GM23338 (cell line): ENCODE results near the gene KCNQ5. TPM values are rescaled to one million over a fixed set of nuclear protein-coding genes. Genes with fewer than 3 reads are reported as not detected.

Experiments used
- ATAC-seq: fragments of 200-7000 bp; cut with Tn5 transposase; 3 replicates; pipeline ENCODE4 v1.9.1; 2020
- DNase-seq: peaks from one replicate; pipeline ENCODE4 v3.0.0-alpha.2; 2015; ENCODE audit warnings: low spot score
- H2AFZ ChIP-seq: fragments of 200-600 bp; sonication (generic); 2 replicates; pipeline ENCODE4 v1.8.0; 2016; ENCODE audit warnings: antibody characterized with exemption, mild to moderate bottlenecking, moderate library complexity
- H3F3A ChIP-seq: fragments of 200-600 bp; sonication (generic); replicated peaks from 2 replicates; pipeline ENCODE4 v1.8.0; 2017; ENCODE audit warnings: antibody characterized with exemption, mixed run types, low read depth
- H3K27ac ChIP-seq: fragments of 200-600 bp; sonication (generic); 2 replicates; pipeline ENCODE4 v1.6.1; 2016; ENCODE audit warnings: low read depth
- H3K27me3 ChIP-seq: fragments of 200-600 bp; sonication (generic); 2 replicates; pipeline ENCODE4 v1.8.0; 2016; ENCODE audit warnings: mild to moderate bottlenecking, mixed run types, moderate library complexity; ENCODE audit not compliant: insufficient read depth
- H3K36me3 ChIP-seq: fragments of 200-600 bp; sonication (generic); 2 replicates; pipeline ENCODE4 v1.8.0; 2016; ENCODE audit warnings: mild to moderate bottlenecking; ENCODE audit not compliant: insufficient read depth
- H3K4me1 ChIP-seq: fragments of 200-600 bp; sonication (generic); 2 replicates; pipeline ENCODE4 v1.8.0; 2016; ENCODE audit warnings: mild to moderate bottlenecking, moderate library complexity; ENCODE audit not compliant: insufficient read depth
- H3K4me2 ChIP-seq: fragments of 200-600 bp; sonication (generic); 2 replicates; pipeline ENCODE4 v1.7.1; 2017; ENCODE audit warnings: mixed run types
- H3K4me3 ChIP-seq: fragments of 200-600 bp; sonication (generic); 2 replicates; pipeline ENCODE4 v1.6.1; 2016; ENCODE audit warnings: mixed run types
- H3K79me2 ChIP-seq: fragments of 200-600 bp; sonication (generic); replicated peaks from 2 replicates; pipeline ENCODE4 v1.8.0; 2017; ENCODE audit warnings: mild to moderate bottlenecking; ENCODE audit not compliant: insufficient read depth
- H3K9me2 ChIP-seq: fragments of 200-600 bp; sonication (generic); 2 replicates; pipeline ENCODE4 v1.8.0; 2017; ENCODE audit not compliant: insufficient read depth
- H4K20me1 ChIP-seq: fragments of 200-600 bp; sonication (generic); replicated peaks from 2 replicates; pipeline ENCODE4 v1.8.0; 2017; ENCODE audit warnings: mild to moderate bottlenecking; ENCODE audit not compliant: insufficient read depth
- H3K27ac Mint-ChIP-seq: 2 replicates; pipeline ENCODE4 v1.8.0; 2020; ENCODE audit warnings: inconsistent platforms, mild to moderate bottlenecking, moderate library complexity, mixed read lengths
- H3K27me3 Mint-ChIP-seq: 3 replicates; pipeline ENCODE4 v1.8.0; 2022; ENCODE audit warnings: low read depth, mild to moderate bottlenecking, moderate library complexity, mixed read lengths, inconsistent platforms; ENCODE audit not compliant: insufficient read depth, poor library complexity
- H3K36me3 Mint-ChIP-seq: 3 replicates; pipeline ENCODE4 v1.8.0; 2021; ENCODE audit warnings: low read depth, mild to moderate bottlenecking, inconsistent platforms, moderate library complexity, mixed read lengths
- H3K4me1 Mint-ChIP-seq: 3 replicates; pipeline ENCODE4 v1.8.0; 2020; ENCODE audit warnings: mild to moderate bottlenecking, inconsistent platforms, mixed read lengths
- H3K4me3 Mint-ChIP-seq: 3 replicates; pipeline ENCODE4 v1.8.0; 2021; ENCODE audit warnings: moderate library complexity, mild to moderate bottlenecking, inconsistent platforms, mixed read lengths
- H3K9me3 Mint-ChIP-seq: 3 replicates; pipeline ENCODE4 v1.8.0; 2020; ENCODE audit warnings: moderate library complexity, mild to moderate bottlenecking, inconsistent platforms, mixed read lengths
- CREB1 ChIP-seq: fragments of 250-450 bp; sonication (Bioruptor Pico); IDR thresholded peaks from 2 replicates; pipeline ENCODE4 v1.5.0; 2020; ENCODE audit warnings: low read depth, mild to moderate bottlenecking, moderate library complexity
- CTCF ChIP-seq, 2 experiments: fragments of 200-600 bp in 1 of 2; sonication (generic) in 1 of 2; conservative IDR thresholded peaks; 2 replicates each; pipeline versions ENCODE4 v1.5.1 to v1.6.1; 2016 to 2017; ENCODE audit warnings: antibody characterized with exemption in 2 of 2, low read depth in 2 of 2, mild to moderate bottlenecking in 2 of 2, moderate library complexity in 1 of 2
- EZH2phosphoT487 ChIP-seq: fragments of 200-600 bp; sonication (generic); IDR thresholded peaks from one replicate; pipeline ENCODE4 v1.8.1; 2018; ENCODE audit warnings: antibody characterized with exemption; ENCODE audit not compliant: unreplicated experiment
- JUNB ChIP-seq: IDR thresholded peaks from one replicate; pipeline ENCODE4 v1.6.1; 2016; ENCODE audit warnings: antibody characterized with exemption; ENCODE audit not compliant: unreplicated experiment
- NANOG ChIP-seq: IDR thresholded peaks from 2 replicates; pipeline ENCODE4 v1.6.1; 2016; ENCODE audit warnings: antibody characterized with exemption, borderline replicate concordance
- POLR2AphosphoS5 ChIP-seq: IDR thresholded peaks from 2 replicates; pipeline ENCODE4 v1.6.1; 2016; ENCODE audit warnings: antibody characterized with exemption, low read depth
- ZNF331 ChIP-seq: fragments of 250-450 bp; sonication (Bioruptor Pico); IDR thresholded peaks from 2 replicates; pipeline ENCODE4 v1.5.0; 2020; ENCODE audit warnings: low read depth, mild to moderate bottlenecking, moderate library complexity
- polyA plus RNA-seq: library from polyadenylated mRNA; unstranded; fragments of >200 nt; fragmentation: Nextera tagmentation; extraction: Ambion mirVana; gene quantifications from 2 replicates; pipeline ENCODE4 v1.2.1, GENCODE V29; 2016
- total RNA-seq: library from RNA; depleted of rRNA; stranded (reverse); fragments of >200 nt; shearing (Covaris generic); gene quantifications from 2 replicates; pipeline ENCODE4 v1.2.3, GENCODE V29; 2014
- TF ChIP-seq, protein P1 (sequence below): fragments of 250-450 bp; sonication (Bioruptor Pico); IDR thresholded peaks from 2 replicates; pipeline ENCODE4 v1.5.0; 2020; ENCODE audit warnings: mild to moderate bottlenecking, moderate library complexity

The KCNQ5 gene
- total and polyA plus RNA-seq, 2 experiments from 2014 or later = 0.68 to 0.87 TPM

- peaks cover 8% of the 10 kb centered on the region; the same call in 1 of the 2 replicates for H3K9me2 ChIP-seq
- H3K27ac ChIP-seq = no peak overlapping the region
- no peaks in the 10 kb centered on the region for H3K79me2 ChIP-seq
- H3K27ac Mint-ChIP-seq = no peak overlapping the region
- no peaks in the 10 kb centered on the region for H3K27me3 ChIP-seq
- no peaks in the 10 kb centered on the region for H3K4me1 ChIP-seq
- no peaks in the 10 kb centered on the region for H4K20me1 ChIP-seq
- H3F3A ChIP-seq = no peaks in the 10 kb centered on the region
- no peaks in the 10 kb centered on the region for H3K4me1 Mint-ChIP-seq
- no peaks in the 10 kb centered on the region for H3K36me3 Mint-ChIP-seq
- no peaks in the 10 kb centered on the region for H3K27me3 Mint-ChIP-seq
- no peak overlapping the region for H3K4me2 ChIP-seq
- H3K9me3 Mint-ChIP-seq = no peaks in the 10 kb centered on the region
- TF ChIP-seq CTCF (conservative IDR thresholded peaks at IDR 0.05; ENCODE audit: low read depth in 2 of 2) (no peak), NANOG (no peak), ZNF331 (CRISPR knock-in tag) (no peak), EZH2phosphoT487 (no peak), POLR2AphosphoS5 (no peak), JUNB (no peak), CREB1 (no peak)
- no peak overlapping the region for H3K4me3 Mint-ChIP-seq
- no peaks in the 10 kb centered on the region for H3K36me3 ChIP-seq
- H3K4me3 ChIP-seq = no peak overlapping the region
- H2AFZ ChIP-seq = no peak overlapping the region
- no peak for DNase-seq
- no peak for ATAC-seq
Measured at GRCh38 chr6:72968704-72969103, 346.8 kb downstream of the KCNQ5 start.

- no peak overlapping the region for H3K4me3 Mint-ChIP-seq
- no peaks in the 10 kb centered on the region for H3K27me3 Mint-ChIP-seq
- Histone ChIP-seq H3K4me3 (no peak overlapping the region), H2AFZ (no peak overlapping the region), H3K4me1 (no peaks in the 10 kb centered on the region), H3K9me2 (peaks cover 8% of the 10 kb centered on the region; the same call in 1 of the 2 replicates), H4K20me1 (no peaks in the 10 kb centered on the region), H3K4me2 (no peak overlapping the region), H3K36me3 (no peaks in the 10 kb centered on the region), H3K27ac (no peak overlapping the region), H3K27me3 (no peaks in the 10 kb centered on the region), H3K79me2 (no peaks in the 10 kb centered on the region), H3F3A (no peaks in the 10 kb centered on the region)
- ATAC-seq (no peak), DNase-seq (no peak)
- H3K36me3 Mint-ChIP-seq = no peaks in the 10 kb centered on the region
- no peak overlapping the region for H3K27ac Mint-ChIP-seq
- no peaks in the 10 kb centered on the region for H3K4me1 Mint-ChIP-seq
- H3K9me3 Mint-ChIP-seq = no peaks in the 10 kb centered on the region
- TF ChIP-seq CTCF (conservative IDR thresholded peaks at IDR 0.05; ENCODE audit: low read depth in 2 of 2) (no peak), POLR2AphosphoS5 (no peak), ZNF331 (CRISPR knock-in tag) (no peak), EZH2phosphoT487 (no peak)
- TF ChIP-seq, protein P1, sequence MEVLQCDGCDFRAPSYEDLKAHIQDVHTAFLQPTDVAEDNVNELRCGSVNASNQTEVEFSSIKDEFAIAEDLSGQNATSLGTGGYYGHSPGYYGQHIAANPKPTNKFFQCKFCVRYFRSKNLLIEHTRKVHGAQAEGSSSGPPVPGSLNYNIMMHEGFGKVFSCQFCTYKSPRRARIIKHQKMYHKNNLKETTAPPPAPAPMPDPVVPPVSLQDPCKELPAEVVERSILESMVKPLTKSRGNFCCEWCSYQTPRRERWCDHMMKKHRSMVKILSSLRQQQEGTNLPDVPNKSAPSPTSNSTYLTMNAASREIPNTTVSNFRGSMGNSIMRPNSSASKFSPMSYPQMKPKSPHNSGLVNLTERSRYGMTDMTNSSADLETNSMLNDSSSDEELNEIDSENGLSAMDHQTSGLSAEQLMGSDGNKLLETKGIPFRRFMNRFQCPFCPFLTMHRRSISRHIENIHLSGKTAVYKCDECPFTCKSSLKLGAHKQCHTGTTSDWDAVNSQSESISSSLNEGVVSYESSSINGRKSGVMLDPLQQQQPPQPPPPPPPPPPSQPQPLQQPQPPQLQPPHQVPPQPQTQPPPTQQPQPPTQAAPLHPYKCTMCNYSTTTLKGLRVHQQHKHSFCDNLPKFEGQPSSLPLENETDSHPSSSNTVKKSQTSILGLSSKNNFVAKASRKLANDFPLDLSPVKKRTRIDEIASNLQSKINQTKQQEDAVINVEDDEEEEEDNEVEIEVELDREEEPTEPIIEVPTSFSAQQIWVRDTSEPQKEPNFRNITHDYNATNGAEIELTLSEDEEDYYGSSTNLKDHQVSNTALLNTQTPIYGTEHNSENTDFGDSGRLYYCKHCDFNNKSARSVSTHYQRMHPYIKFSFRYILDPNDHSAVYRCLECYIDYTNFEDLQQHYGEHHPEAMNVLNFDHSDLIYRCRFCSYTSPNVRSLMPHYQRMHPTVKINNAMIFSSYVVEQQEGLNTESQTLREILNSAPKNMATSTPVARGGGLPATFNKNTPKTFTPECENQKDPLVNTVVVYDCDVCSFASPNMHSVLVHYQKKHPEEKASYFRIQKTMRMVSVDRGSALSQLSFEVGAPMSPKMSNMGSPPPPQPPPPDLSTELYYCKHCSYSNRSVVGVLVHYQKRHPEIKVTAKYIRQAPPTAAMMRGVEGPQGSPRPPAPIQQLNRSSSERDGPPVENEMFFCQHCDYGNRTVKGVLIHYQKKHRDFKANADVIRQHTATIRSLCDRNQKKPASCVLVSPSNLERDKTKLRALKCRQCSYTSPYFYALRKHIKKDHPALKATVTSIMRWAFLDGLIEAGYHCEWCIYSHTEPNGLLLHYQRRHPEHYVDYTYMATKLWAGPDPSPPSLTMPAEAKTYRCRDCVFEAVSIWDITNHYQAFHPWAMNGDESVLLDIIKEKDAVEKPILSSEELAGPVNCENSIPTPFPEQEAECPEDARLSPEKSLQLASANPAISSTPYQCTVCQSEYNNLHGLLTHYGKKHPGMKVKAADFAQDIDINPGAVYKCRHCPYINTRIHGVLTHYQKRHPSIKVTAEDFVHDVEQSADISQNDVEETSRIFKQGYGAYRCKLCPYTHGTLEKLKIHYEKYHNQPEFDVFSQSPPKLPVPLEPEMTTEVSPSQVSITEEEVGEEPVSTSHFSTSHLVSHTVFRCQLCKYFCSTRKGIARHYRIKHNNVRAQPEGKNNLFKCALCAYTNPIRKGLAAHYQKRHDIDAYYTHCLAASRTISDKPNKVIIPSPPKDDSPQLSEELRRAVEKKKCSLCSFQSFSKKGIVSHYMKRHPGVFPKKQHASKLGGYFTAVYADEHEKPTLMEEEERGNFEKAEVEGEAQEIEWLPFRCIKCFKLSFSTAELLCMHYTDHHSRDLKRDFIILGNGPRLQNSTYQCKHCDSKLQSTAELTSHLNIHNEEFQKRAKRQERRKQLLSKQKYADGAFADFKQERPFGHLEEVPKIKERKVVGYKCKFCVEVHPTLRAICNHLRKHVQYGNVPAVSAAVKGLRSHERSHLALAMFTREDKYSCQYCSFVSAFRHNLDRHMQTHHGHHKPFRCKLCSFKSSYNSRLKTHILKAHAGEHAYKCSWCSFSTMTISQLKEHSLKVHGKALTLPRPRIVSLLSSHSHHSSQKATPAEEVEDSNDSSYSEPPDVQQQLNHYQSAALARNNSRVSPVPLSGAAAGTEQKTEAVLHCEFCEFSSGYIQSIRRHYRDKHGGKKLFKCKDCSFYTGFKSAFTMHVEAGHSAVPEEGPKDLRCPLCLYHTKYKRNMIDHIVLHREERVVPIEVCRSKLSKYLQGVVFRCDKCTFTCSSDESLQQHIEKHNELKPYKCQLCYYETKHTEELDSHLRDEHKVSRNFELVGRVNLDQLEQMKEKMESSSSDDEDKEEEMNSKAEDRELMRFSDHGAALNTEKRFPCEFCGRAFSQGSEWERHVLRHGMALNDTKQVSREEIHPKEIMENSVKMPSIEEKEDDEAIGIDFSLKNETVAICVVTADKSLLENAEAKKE (CRISPR knock-in tag) = no peak
Measured at GRCh38 chr6:72969666-72970065, 347.8 kb downstream of the KCNQ5 start.
